GM12878 (cell line): ENCODE data around the gene FAM186B. TPM values are rescaled to one million over a fixed set of nuclear protein-coding genes. Genes with fewer than 3 reads are reported as not detected.

ENCODE experiments used
- ATAC-seq: fragments of 200-7000 bp; cut with Tn5 transposase; 3 replicates; pipeline ENCODE4 v1.9.1; 2020; ENCODE audit warnings: mild to moderate bottlenecking, moderate library complexity
- BruUV-seq: library from RNA; stranded (reverse); fragments of 400-500 nt; replicated peaks from 2 replicates; lab custom pipeline; 2021; lab: Mats Ljungman, UMichigan
- CTCF ChIA-PET: fragments of 300-600 bp; sonication (Branson Sonifier 250); formaldehyde crosslinking; extraction: SDS; loops from one replicate; lab custom pipeline; 2021; ENCODE audit warnings: inconsistent platforms; lab: Yijun Ruan, JAX
- POLR2A ChIA-PET: fragments of 350-600 bp; formaldehyde crosslinking; extraction: SDS; loops from one replicate; lab custom pipeline; 2021; ENCODE audit warnings: inconsistent platforms; lab: Charles Lee
- RAD21 ChIA-PET: fragments of 300-600 bp; sonication (Branson Sonifier 250); formaldehyde crosslinking; loops from one replicate; lab custom pipeline; 2023; ENCODE audit warnings: antibody characterized with exemption; ENCODE audit not compliant: unreplicated experiment; lab: Charles Lee
- SMC1A ChIA-PET: fragments of 300-600 bp; sonication (Branson Sonifier 250); formaldehyde crosslinking; loops from one replicate; lab custom pipeline; 2023; ENCODE audit not compliant: unreplicated experiment, uncharacterized antibody; lab: Charles Lee
- DNase-seq: peaks from one replicate; pipeline ENCODE4 v3.0.0-alpha.2; 2011; ENCODE audit warnings: low read depth, low spot score
- FAIRE-seq: peaks from 3 replicates; lab custom pipeline; 2011; peaks lifted over from hg19 to GRCh38; lab: Jason Lieb, UNC
- H2AFZ ChIP-seq: 2 replicates; pipeline ENCODE4 v1.6.0; 2011; ENCODE audit warnings: low read depth, low read length, control low read depth; ENCODE audit not compliant: control insufficient read depth
- H3K27ac ChIP-seq: 2 replicates; pipeline ENCODE4 v1.5.1; 2011; ENCODE audit warnings: control low read depth; ENCODE audit not compliant: control insufficient read depth, insufficient read depth
- H3K27me3 ChIP-seq, 2 experiments: replicated peaks in 1 of 2; 2 replicates each; pipeline versions ENCODE4 v1.6.0 to v1.6.1; 2011; ENCODE audit warnings: low read length in 1 of 2; ENCODE audit not compliant: control insufficient read depth in 2 of 2, insufficient read depth in 2 of 2
- H3K36me3 ChIP-seq, 2 experiments: 2 replicates each; pipeline ENCODE4 v1.5.1; 2011; ENCODE audit warnings: low read length in 1 of 2; ENCODE audit not compliant: control insufficient read depth in 2 of 2, insufficient read depth in 2 of 2
- H3K4me1 ChIP-seq: 2 replicates; pipeline ENCODE4 v1.6.1; 2011; ENCODE audit warnings: mild to moderate bottlenecking, low read length, moderate library complexity, mixed read lengths; ENCODE audit not compliant: control insufficient read depth, insufficient read depth
- H3K4me2 ChIP-seq: 2 replicates; pipeline ENCODE4 v1.6.0; 2011; ENCODE audit warnings: control low read depth; ENCODE audit not compliant: control insufficient read depth, insufficient read depth
- H3K4me3 ChIP-seq: fragments of 200-600 bp; sonication (generic); 2 replicates; pipeline ENCODE4 v1.5.1; 2016
- H3K79me2 ChIP-seq: 2 replicates; pipeline ENCODE4 v1.6.0; 2011; ENCODE audit warnings: low read length; ENCODE audit not compliant: control insufficient read depth, insufficient read depth
- H3K9ac ChIP-seq: 2 replicates; pipeline ENCODE4 v1.8.0; 2011; ENCODE audit warnings: low read length, control low read depth, mixed read lengths; ENCODE audit not compliant: control insufficient read depth, insufficient read depth
- H3K9me3 ChIP-seq: replicated peaks from 3 replicates; pipeline ENCODE4 v1.5.1; 2011; ENCODE audit warnings: mild to moderate bottlenecking, low read length; ENCODE audit not compliant: control insufficient read depth, insufficient read depth
- H4K20me1 ChIP-seq: 2 replicates; pipeline ENCODE4 v1.6.0; 2011; ENCODE audit not compliant: control insufficient read depth, insufficient read depth
- ATF3 ChIP-seq: IDR thresholded peaks from 2 replicates; pipeline ENCODE4 v1.6.1; 2011; ENCODE audit warnings: low read depth, mild to moderate bottlenecking, low read length, moderate library complexity, borderline replicate concordance; ENCODE audit errors: extremely low read depth
- CBX3 ChIP-seq: fragments of 200-600 bp; sonication (generic); IDR thresholded peaks from 2 replicates; pipeline ENCODE4 v1.6.1; 2016; ENCODE audit warnings: low read depth, borderline replicate concordance
- CEBPZ ChIP-seq: fragments of 150-350 bp; IDR thresholded peaks from 2 replicates; pipeline ENCODE4 v1.6.1; 2016; ENCODE audit warnings: low read depth, low read length
- EP300 ChIP-seq, 2 experiments: fragments of 150-350 bp in 1 of 2; IDR thresholded peaks; 2 replicates each; pipeline ENCODE4 v1.6.1; 2011 to 2012; ENCODE audit warnings: low read depth in 2 of 2, low read length in 2 of 2, borderline replicate concordance in 1 of 2, improper control_type of control experiment in 1 of 2, inconsistent platforms in 1 of 2; ENCODE audit not compliant: control insufficient read depth in 1 of 2
- KAT2A ChIP-seq: conservative IDR thresholded peaks from 2 replicates; pipeline ENCODE4 v1.6.1; 2011; ENCODE audit warnings: low read depth, low read length; ENCODE audit not compliant: control insufficient read depth
- MYB ChIP-seq: fragments of 150-350 bp; IDR thresholded peaks from 2 replicates; pipeline ENCODE4 v1.6.1; 2014; ENCODE audit warnings: mild to moderate bottlenecking, low read depth, low read length, borderline replicate concordance
- NR2F1 ChIP-seq: fragments of 450-650 bp; conservative IDR thresholded peaks from 2 replicates; pipeline ENCODE4 v1.6.1; 2017; ENCODE audit warnings: mild to moderate bottlenecking
- PBX3 ChIP-seq: IDR thresholded peaks from 2 replicates; pipeline ENCODE4 v1.6.1; 2011; ENCODE audit warnings: mild to moderate bottlenecking, low read depth, low read length, moderate library complexity; ENCODE audit not compliant: insufficient replicate concordance
- POU2F2 ChIP-seq: IDR thresholded peaks from 3 replicates; pipeline ENCODE4 v1.6.1; 2011; ENCODE audit warnings: low read depth, mild to moderate bottlenecking, low read length, borderline replicate concordance
- RCOR1 ChIP-seq: conservative IDR thresholded peaks from 2 replicates; pipeline ENCODE4 v1.6.1; 2012; ENCODE audit warnings: low read depth, low read length, improper control_type of control experiment
- SREBF2 ChIP-seq: IDR thresholded peaks from 2 replicates; pipeline ENCODE4 v1.6.1; 2012; ENCODE audit warnings: mild to moderate bottlenecking, low read length
- TBL1XR1 ChIP-seq: IDR thresholded peaks from 2 replicates; pipeline ENCODE4 v1.6.1; 2012; ENCODE audit warnings: low read depth, low read length, improper control_type of control experiment
- WGBS: methylation state at CpG from one replicate; pipeline ENCODE4 v1.1.6; 2016; ENCODE audit warnings: low lambda C conversion rate; ENCODE audit not compliant: insufficient replicate concordance, insufficient coverage; ENCODE audit errors: missing lambda C conversion rate; 5-methylcytosine and 5-hydroxymethylcytosine counted together
- in situ Hi-C: fragments of 300-500 bp; cut with MboI; formaldehyde crosslinking; loops from 9 replicates; pipeline ENCODE4 v1.14.3; 2018; ENCODE audit warnings: mixed read lengths
- intact Hi-C: fragments of 100-400 bp; cut with micrococcal nuclease; formaldehyde crosslinking; loops from one replicate; pipeline ENCODE4 v1.14.2; 2022; ENCODE audit not compliant: unreplicated experiment
- polyA plus RNA-seq, 11 experiments: library from polyadenylated mRNA; depleted of rRNA in 4 of 11; unstranded in 6 of 11; stranded (reverse) in 5 of 11; fragments of >200 nt; fragmentation: Nextera tagmentation in 4 of 11; fragmentation: Illumina TruSeq in 1 of 11; extraction: Ambion mirVana in 4 of 11; extraction: Trizol in 1 of 11; gene quantifications; 1 replicate in 1 of 11; 2 replicates in 10 of 11; pipeline versions ENCODE4 v1.2.1 to v1.2.3, GENCODE V29; 2011 to 2016; ENCODE audit warnings: inconsistent platforms in 2 of 11, missing spikeins in 2 of 11, low read depth in 1 of 11
- total RNA-seq, 4 experiments: library from RNA; depleted of rRNA in 3 of 4; stranded (reverse); fragments of >200 nt in 3 of 4; fragmentation: Illumina TruSeq in 1 of 4; extraction: Trizol in 1 of 4; gene quantifications; 2 replicates each; pipeline versions ENCODE4 v1.2.1 to v1.2.3, GENCODE V29; 2013 to 2021
- TF ChIP-seq, protein P1 (sequence below): fragments of 450-650 bp; IDR thresholded peaks from 2 replicates; pipeline ENCODE4 v1.6.1; 2017; ENCODE audit warnings: borderline replicate concordance

FAM186B gene
- total and polyA plus RNA-seq, 10 of the 15 experiments (the other 5 are each of a cell fraction or from before 2014, with no cell fraction given): 0.13 to 0.79 (median 0.51) TPM

- Histone ChIP-seq H4K20me1 (no peaks in the 10 kb centered on the region), H2AFZ (no peak overlapping the region), H3K9me3 (no peaks in the 10 kb centered on the region), H3K9ac (no peak overlapping the region), H3K36me3 (peaks cover 0 to 3% of the 10 kb centered on the region in 2 experiments; a peak in 3 of 4 replicates), H3K4me3 (no peak overlapping the region), H3K4me2 (no peak overlapping the region), H3K27me3 (no peaks in the 10 kb centered on the region), H3K4me1 (peaks cover 17% of the 10 kb centered on the region), H3K27ac (no peak overlapping the region), H3K79me2 (no peaks in the 10 kb centered on the region)
- CTCF ChIA-PET: interaction anchor here (0.6 to 8.7 kb wide), 11 partner anchors 9 to 256 kb away, joined by 3 to 145 read pairs (median 4); partner anchors contain the start of genes PRPF40B and SPATS2
- RAD21 ChIA-PET: interaction anchor here (1.1 to 5.9 kb wide), 8 partner anchors 32 to 252 kb away, joined by 3 to 55 read pairs (median 4); partner anchors contain the start of genes PRPF40B and SPATS2
- FAIRE-seq: no peak
- SMC1A ChIA-PET: interaction anchor here (0.7 to 6.1 kb wide), 7 partner anchors 12 to 225 kb away, joined by 3 to 63 read pairs (median 5); partner anchors contain the start of gene PRPF40B
- TF ChIP-seq SREBF2: no peak
- TF ChIP-seq CBX3: no peak
- TF ChIP-seq ATF3: no peak
- TF ChIP-seq MYB: no peak
- TF ChIP-seq EP300 (IDR thresholded peaks at IDR 0.05; ENCODE audit: borderline replicate concordance in 1 of 2, control insufficient read depth in 1 of 2, low read depth in 2 of 2, low read length in 2 of 2): no peak
- no peak for TF ChIP-seq PBX3
- no peak for TF ChIP-seq POU2F2
- no peak for TF ChIP-seq RCOR1
- no peak for TF ChIP-seq NR2F1
- TF ChIP-seq TBL1XR1: no peak
- TF ChIP-seq CEBPZ: no peak
- TF ChIP-seq KAT2A: no peak
- TF ChIP-seq, protein P1, sequence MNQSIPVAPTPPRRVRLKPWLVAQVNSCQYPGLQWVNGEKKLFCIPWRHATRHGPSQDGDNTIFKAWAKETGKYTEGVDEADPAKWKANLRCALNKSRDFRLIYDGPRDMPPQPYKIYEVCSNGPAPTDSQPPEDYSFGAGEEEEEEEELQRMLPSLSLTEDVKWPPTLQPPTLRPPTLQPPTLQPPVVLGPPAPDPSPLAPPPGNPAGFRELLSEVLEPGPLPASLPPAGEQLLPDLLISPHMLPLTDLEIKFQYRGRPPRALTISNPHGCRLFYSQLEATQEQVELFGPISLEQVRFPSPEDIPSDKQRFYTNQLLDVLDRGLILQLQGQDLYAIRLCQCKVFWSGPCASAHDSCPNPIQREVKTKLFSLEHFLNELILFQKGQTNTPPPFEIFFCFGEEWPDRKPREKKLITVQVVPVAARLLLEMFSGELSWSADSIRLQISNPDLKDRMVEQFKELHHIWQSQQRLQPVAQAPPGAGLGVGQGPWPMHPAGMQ: no peak
- intact Hi-C loops (no loop called here), in situ Hi-C loops (no loop called here)
- WGBS: over 99% methylated on average over 12 of the region's 13 CpGs
- POLR2A ChIA-PET: interaction anchor here (0.5 to 3.1 kb wide), 2 partner anchors 39 to 1177 kb away, joined by 3 to 13 read pairs; partner anchors contain the start of gene PRPF40B
- no TSS peak for BruUV-seq
- no peak for ATAC-seq
- no peak for DNase-seq
Observed at GRCh38 chr12:49583366-49584094, 21.9 kb downstream of the FAM186B start.
